Tibial nerve (tissue), 4 donors: ENCODE results near the gene DCXR.

Source experiments
- CTCF ChIP-seq, 5 experiments: fragments of 200-600 bp in 3 of 5; fragments of 450-650 bp in 2 of 5; sonication (generic) in 3 of 5; IDR thresholded peaks; one replicate each; pipeline ENCODE4 v1.5.1; 2016 to 2019; ENCODE audit warnings: antibody characterized with exemption in 5 of 5, mild to moderate bottlenecking in 3 of 5, moderate library complexity in 2 of 5
- EP300 ChIP-seq, 2 donors: sonication (generic); formaldehyde crosslinking; IDR thresholded peaks; one replicate each; pipeline ENCODE4 v1.6.1; 2017; ENCODE audit warnings: antibody characterized with exemption in 2 of 2, mild to moderate bottlenecking in 1 of 2

GRCh38 chr17:81999976-82000802 lies 37.3 kb downstream of the DCXR start:
- no peak for TF ChIP-seq CTCF (IDR thresholded peaks at IDR 0.05)
- TF ChIP-seq EP300 (IDR thresholded peaks at IDR 0.05): no peak
